H1 (cell line): ENCODE data around the gene PRR7. TPM values are rescaled to one million over a fixed set of nuclear protein-coding genes. Genes with fewer than 3 reads are reported as not detected.

ENCODE experiments used
- CHD7 ChIP-seq: fragments of 300-600 bp; sonication (generic); IDR thresholded peaks from 2 replicates; pipeline ENCODE4 v1.7.1; 2012; ENCODE audit warnings: low read length, moderate library complexity, mild to moderate bottlenecking, inconsistent platforms; ENCODE audit not compliant: insufficient replicate concordance
- CTBP2 ChIP-seq: IDR thresholded peaks from 2 replicates; pipeline ENCODE4 v1.7.0; 2011; ENCODE audit warnings: borderline replicate concordance, mild to moderate bottlenecking, moderate library complexity, mixed read lengths, low read length; ENCODE audit not compliant: insufficient read depth, insufficient read length
- E2F6 ChIP-seq: IDR thresholded peaks from 2 replicates; pipeline ENCODE4 v1.6.1; 2012; ENCODE audit warnings: inconsistent platforms
- MAFK ChIP-seq: IDR thresholded peaks from 2 replicates; pipeline ENCODE4 v1.6.1; 2012; ENCODE audit warnings: low read depth, mild to moderate bottlenecking, improper control_type of control experiment, low read length
- POLR2AphosphoS5 ChIP-seq: IDR thresholded peaks from 2 replicates; pipeline ENCODE4 v1.6.1; 2011; ENCODE audit warnings: low read depth, low read length
- RBBP5 ChIP-seq: IDR thresholded peaks from 2 replicates; pipeline ENCODE4 v1.7.1; 2012; ENCODE audit warnings: low read depth, mild to moderate bottlenecking, inconsistent platforms, low read length, moderate library complexity, borderline replicate concordance
- SP1 ChIP-seq: IDR thresholded peaks from 2 replicates; pipeline ENCODE4 v1.6.1; 2011; ENCODE audit warnings: low read depth, low read length
- TAF1 ChIP-seq: IDR thresholded peaks from 2 replicates; pipeline ENCODE4 v1.6.1; 2011; ENCODE audit warnings: mild to moderate bottlenecking, low read depth, low read length
- polyA plus RNA-seq, 7 experiments: library from polyadenylated mRNA; depleted of rRNA in 3 of 7; stranded (reverse) in 5 of 7; unstranded in 2 of 7; fragments of >200 nt in 5 of 7; fragments of 200-250 nt in 2 of 7; gene quantifications; 1 replicate in 5 of 7; 2 replicates in 1 of 7; 4 replicates in 1 of 7; pipeline versions ENCODE4 v1.2.1 to v1.2.3, GENCODE V29; 2011 to 2013; ENCODE audit warnings: missing spikeins in 2 of 7, mixed read lengths in 2 of 7
- total RNA-seq: library from RNA; stranded (reverse); fragmentation: NEBNext Ultra II Directional; extraction: Animal tissue kit (Norgen Biotek cat#: 25700); gene quantifications from 2 replicates; pipeline ENCODE4 v1.2.1, GENCODE V29; 2021

Gene PRR7
- total and polyA plus RNA-seq, 2 of the 8 experiments (the other 6 are each of a cell fraction or from before 2014, with no cell fraction given), result 8.0 to 11.8 TPM

GRCh38 chr5:177475563-177476427, 29.2 kb downstream of the PRR7 start (continued):
- TF ChIP-seq CHD7 (no peak), MAFK (no peak), E2F6 (no peak), POLR2AphosphoS5 (no peak; the same call in 1 of the 2 replicates), TAF1 (no peak), CTBP2 (no peak), SP1 (no peak), RBBP5 (no peak)
